IPS-15b (cell line): ENCODE data around the gene HPCAL1.

ENCODE experiments used
- H3K27me3 ChIP-seq: one replicate; pipeline ENCODE4 v1.6.1; 2013; ENCODE audit warnings: low read length; ENCODE audit not compliant: control insufficient read depth, insufficient read depth
- H3K36me3 ChIP-seq: one replicate; pipeline ENCODE4 v1.6.1; 2013; ENCODE audit warnings: low read length; ENCODE audit not compliant: control insufficient read depth, insufficient read depth
- H3K4me1 ChIP-seq: one replicate; pipeline ENCODE4 v1.6.1; 2013; ENCODE audit warnings: mild to moderate bottlenecking, low read length; ENCODE audit not compliant: control insufficient read depth, insufficient read depth
- H3K4me3 ChIP-seq: one replicate; pipeline ENCODE4 v1.5.1; 2013; ENCODE audit warnings: low read depth, low read length
- H3K9ac ChIP-seq: one replicate; pipeline ENCODE4 v1.6.1; 2013; ENCODE audit warnings: low read depth, mild to moderate bottlenecking, low read length
- H3K9me3 ChIP-seq: one replicate; pipeline ENCODE4 v1.6.1; 2013; ENCODE audit warnings: mild to moderate bottlenecking, low read length; ENCODE audit not compliant: control insufficient read depth, insufficient read depth

Gene HPCAL1

DNA sequence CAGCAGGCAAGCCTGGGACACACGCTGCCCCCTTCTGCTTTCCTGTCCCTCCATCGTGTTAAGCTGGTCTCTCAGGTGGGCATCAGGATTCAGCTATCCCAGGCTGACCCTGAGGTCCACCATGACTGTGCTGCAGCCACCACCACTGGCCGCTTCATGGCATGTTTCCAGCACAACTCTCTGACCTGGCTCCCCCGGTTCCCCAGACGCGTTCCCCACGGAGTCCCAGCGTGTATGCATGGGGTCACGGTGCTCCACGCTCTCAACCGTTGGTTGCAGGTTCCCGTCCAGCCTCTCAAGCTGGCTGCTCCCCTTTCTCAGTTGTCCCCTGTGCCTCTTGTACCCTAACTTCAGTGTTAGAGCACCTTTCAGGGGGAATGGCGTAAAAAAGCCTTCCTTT, 20.3 kb downstream of the HPCAL1 start:
- Histone ChIP-seq H3K36me3 (peaks cover 3% of the 10 kb centered on the region), H3K9me3 (no peaks in the 10 kb centered on the region), H3K9ac (no peak overlapping the region), H3K4me3 (no peak overlapping the region), H3K27me3 (no peaks in the 10 kb centered on the region), H3K4me1 (peaks cover 10% of the 10 kb centered on the region)

DNA sequence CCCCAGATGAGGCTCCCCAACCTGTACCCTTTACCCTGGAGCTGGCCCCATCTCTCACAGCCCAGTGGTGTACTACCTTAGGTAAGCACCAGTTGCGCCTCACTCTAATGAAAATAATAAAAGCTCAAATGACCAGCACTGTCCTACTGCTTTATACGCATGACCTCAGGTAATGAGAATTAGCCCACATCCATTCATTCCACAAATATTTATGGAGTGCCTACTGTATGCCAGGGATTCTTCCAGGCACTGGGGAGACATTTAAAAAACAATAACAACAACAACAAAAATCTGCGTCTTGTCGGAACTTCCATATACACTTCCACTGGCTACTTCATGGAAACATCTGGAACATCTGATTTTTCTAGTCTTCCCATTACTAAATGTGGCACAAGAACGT, 20.8 kb downstream of the HPCAL1 start:
- no peak overlapping the region for H3K4me3 ChIP-seq
- H3K9ac ChIP-seq: no peak overlapping the region
- peaks cover 3% of the 10 kb centered on the region for H3K36me3 ChIP-seq
- peaks cover 10% of the 10 kb centered on the region for H3K4me1 ChIP-seq
- no peaks in the 10 kb centered on the region for H3K9me3 ChIP-seq
- H3K27me3 ChIP-seq: no peaks in the 10 kb centered on the region

DNA sequence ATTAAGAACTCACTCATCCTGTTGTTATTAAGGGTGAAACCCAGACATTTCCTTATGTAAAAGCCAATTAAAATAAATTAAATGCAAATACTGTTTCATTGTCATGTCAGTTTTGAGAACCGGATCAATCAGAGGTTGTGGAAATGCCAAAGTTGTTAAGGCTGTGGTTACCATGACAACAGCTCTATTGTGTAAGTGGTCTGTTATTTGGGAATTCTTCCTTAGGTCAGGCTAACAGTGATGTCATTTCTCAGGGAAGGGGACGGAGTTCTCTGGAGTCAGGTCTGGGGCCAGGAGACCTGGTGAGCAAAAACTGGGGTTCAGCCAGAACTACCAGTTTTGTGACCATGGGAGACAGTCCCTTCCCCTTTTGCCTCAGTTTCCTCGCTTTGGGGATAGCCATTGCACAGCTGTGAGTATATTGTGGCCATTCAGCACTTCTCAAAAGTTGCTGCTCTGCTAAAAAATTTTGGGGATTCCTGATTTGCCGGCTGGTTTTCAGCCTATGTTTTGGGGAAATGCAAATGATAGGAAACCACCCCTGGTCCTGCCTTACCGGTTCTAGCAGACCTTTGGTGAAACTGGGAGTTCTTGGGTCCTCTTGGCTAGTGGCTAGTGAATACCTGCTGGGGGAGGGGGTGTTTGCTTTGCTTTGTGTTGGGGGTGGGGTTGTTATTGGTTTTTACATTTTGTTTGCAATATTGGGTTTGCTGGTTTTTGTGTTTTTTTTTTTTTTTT, 21.6 kb downstream of the HPCAL1 start:
- Histone ChIP-seq H3K4me3 (no peak overlapping the region), H3K27me3 (no peaks in the 10 kb centered on the region), H3K4me1 (peaks cover 10% of the 10 kb centered on the region), H3K9ac (no peak overlapping the region), H3K36me3 (peaks cover 3% of the 10 kb centered on the region), H3K9me3 (no peaks in the 10 kb centered on the region)

DNA sequence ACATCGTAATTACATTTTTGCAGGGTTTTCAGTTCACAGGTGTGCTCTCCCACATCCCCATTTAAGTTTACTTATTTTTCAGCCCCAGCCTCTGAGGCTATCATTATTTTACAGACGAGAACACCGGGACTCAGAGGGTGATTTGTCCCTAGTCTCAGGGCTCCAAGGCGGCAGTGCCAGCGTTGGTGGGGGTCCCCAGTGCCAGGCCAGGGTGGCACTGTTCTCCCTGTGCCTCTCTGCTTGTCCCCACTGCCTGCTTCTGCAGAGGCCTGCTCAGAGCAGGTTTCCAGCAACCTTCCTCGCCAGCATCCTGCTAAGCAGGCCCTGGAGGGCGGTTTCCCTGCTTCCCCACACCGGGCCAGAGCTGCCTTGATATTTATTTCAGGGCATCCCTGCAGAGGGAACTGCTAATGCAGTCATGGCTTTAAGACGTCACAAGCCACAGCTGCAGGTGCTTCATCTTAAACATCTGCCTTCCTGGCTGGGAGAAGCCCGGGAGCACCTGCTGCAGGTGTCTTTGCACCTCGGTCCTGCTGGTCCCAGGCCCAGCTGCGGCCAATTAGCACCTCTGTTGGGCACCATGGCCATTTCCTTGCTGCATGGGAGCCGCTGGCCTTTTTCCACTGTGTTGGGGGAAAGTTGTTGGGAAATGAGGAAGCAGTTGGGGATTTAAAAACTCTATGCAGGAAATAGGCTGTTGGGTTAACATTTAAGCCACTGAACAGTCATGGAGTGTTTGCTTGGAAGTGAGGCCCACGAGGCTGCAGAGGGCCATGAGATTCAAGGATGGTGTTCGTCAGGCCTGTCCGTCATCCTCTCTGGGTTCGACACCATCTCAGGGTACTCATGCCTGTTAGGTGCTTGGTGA, 22.8 kb downstream of the HPCAL1 start:
- no peak overlapping the region for H3K4me3 ChIP-seq
- no peaks in the 10 kb centered on the region for H3K27me3 ChIP-seq
- H3K4me1 ChIP-seq: peaks cover 14% of the 10 kb centered on the region
- H3K9me3 ChIP-seq: no peaks in the 10 kb centered on the region
- H3K36me3 ChIP-seq: peaks cover 3% of the 10 kb centered on the region
- no peak overlapping the region for H3K9ac ChIP-seq

DNA sequence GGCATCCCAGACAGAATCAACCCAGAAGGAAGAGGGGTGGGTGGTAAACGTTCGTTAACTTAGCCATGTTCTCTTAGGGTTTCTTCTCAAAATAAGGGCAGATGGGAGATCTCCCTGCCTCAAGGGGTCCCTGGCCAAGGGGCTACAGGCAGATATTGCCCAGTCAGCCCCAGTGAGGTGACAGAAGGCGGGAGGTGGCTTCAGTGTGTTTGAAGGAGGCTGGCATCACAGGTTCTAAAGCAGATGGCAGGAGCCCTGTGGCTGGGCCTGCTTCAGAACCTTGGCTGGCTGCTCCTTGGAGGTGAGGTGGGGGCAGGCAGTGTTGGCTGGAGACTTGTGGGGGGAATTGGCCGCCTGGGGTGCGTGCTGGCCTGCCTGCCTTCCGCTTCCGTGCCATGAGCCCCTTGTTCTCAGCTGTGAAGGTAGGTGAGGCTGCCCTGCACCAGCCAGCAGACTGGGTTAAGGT, 23.5 kb downstream of the HPCAL1 start:
- Histone ChIP-seq H3K4me1 (peaks cover 15% of the 10 kb centered on the region), H3K27me3 (no peaks in the 10 kb centered on the region), H3K36me3 (peaks cover 3% of the 10 kb centered on the region), H3K9ac (no peak overlapping the region), H3K9me3 (no peaks in the 10 kb centered on the region), H3K4me3 (no peak overlapping the region)

DNA sequence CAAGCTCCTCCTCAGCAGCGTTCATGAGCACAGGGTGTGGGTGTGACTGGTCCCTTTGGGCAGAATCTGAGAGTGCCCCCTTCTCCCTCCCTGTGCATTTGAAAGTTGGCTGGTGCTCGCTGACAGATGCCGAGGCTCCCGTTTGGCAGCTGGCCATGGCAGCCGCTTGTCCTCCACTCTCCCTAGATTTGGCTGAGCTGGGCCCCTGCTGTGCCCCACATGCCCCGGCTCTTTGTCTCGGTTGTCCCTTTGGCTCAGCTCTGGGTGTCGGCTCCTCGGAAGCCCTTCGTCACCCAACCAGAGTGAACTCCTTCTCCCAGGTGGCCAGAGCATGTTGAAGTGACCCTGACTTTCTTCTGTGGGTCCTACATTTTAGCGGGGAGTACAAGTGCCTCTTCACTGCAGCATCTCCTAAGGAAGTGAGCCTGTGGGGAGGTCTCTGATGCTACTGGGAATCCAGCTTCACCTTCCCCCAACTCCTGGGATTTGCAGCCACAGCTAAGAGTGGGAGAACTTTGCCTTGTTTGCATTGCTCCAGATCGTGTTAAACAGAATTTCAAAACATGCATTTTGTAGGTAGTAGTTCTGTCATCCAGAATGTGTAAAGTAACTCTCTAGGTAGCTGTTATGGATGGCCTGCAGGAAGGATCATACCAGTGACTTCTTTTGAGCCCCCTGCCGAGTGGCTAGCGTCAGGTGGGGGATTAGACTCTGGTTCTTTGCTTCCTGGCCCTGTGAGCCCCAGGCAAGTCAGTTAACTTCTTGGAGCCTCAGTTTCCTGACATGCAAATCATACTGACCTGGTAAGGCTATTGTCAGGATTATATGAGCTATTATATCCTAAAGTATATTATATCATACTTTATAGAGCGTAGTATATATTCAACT, 24.2 kb downstream of the HPCAL1 start:
- Histone ChIP-seq H3K9ac (no peak overlapping the region), H3K4me3 (no peak overlapping the region), H3K4me1 (peaks cover 17% of the 10 kb centered on the region)

DNA sequence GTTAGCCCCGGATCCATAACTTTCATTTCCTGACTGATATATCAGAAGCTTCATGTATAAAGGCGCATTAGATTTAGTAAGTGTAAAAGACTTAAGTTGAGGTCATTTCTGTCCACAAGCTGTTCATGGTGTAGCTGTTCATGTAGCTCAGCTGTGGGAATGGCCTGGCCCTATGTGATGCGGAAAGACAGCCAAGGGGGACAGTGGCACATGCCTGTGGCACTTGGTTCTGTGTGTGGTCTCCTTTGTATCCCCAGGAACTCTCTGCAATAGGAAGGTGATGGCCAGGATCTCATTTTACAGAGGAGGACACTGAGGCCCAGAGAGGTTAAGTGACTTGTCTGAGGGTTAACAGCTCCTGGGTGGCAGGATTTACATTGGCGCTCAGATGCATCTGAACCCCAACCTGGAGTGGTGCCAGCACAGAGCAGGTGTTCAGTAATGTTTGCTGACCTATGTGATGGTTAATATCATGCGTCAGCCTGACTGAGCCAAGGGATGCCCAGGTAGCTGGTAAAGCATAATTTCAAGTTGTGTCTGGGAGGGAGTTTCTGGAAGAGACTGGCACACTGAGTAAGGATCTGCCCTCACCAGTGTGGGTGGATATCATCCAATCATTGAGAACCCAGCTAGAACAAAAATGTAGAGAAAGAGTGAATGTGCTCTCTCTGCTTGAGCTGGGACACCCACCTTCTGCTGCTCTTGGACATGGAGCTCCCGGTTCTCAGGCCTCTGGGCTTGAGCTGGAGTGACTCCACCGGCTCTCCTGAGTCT, 25.4 kb downstream of the HPCAL1 start:
- Histone ChIP-seq H3K27me3 (no peaks in the 10 kb centered on the region), H3K9ac (no peak overlapping the region), H3K4me3 (no peak overlapping the region), H3K36me3 (peaks cover 3% of the 10 kb centered on the region), H3K9me3 (no peaks in the 10 kb centered on the region), H3K4me1 (peaks cover 22% of the 10 kb centered on the region)

More for the DNA sequence above, 24.2 kb downstream of the HPCAL1 start:
- no peaks in the 10 kb centered on the region for H3K9me3 ChIP-seq
- H3K27me3 ChIP-seq: no peaks in the 10 kb centered on the region
- H3K36me3 ChIP-seq: peaks cover 3% of the 10 kb centered on the region

DNA sequence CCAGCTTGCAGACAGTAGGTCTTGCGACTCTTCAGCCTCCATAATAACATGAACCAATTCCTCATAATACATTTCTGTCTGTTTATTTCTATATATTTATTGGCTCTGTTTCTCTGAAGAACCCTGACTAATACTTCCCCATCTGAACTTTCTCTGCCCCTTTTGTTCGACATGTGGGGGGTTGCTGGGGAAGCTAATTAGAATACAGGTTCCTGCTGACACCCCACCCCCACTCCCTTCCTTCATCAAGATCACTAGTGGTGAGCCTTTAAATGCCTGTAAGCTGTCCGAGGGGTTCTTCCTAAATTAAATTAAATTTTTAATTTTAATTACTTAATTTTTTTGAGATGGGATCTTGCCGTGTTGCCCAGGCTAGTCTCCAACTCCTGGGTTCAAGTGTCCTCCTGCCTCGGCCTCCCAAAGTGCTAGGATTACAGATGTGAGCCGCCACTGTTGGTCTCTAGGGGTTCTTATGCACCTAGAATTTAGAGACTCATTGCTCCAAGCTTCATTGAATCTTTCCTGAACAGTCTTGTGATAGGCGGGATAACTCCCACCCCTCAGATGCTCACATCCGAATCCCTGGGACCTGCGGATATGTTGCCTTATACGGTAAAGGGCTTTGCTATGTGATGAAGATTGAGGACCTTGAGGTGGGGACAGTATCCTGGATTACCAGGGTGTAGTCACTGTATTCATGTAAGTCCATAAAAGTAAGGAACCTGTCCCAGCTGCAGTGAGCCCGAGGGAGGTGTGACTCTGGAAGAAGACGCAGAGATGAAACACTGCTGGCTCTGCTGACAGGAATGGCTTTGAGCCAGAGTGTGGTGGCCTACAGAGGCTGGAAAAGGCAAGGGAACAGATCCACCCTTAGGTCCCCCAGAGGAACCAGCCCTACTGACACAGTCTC, 26.2 kb downstream of the HPCAL1 start:
- no peaks in the 10 kb centered on the region for H3K9me3 ChIP-seq
- H3K4me1 ChIP-seq: peaks cover 25% of the 10 kb centered on the region
- H3K27me3 ChIP-seq: no peaks in the 10 kb centered on the region
- H3K9ac ChIP-seq: no peak overlapping the region
- no peaks in the 10 kb centered on the region for H3K36me3 ChIP-seq
- no peak overlapping the region for H3K4me3 ChIP-seq

DNA sequence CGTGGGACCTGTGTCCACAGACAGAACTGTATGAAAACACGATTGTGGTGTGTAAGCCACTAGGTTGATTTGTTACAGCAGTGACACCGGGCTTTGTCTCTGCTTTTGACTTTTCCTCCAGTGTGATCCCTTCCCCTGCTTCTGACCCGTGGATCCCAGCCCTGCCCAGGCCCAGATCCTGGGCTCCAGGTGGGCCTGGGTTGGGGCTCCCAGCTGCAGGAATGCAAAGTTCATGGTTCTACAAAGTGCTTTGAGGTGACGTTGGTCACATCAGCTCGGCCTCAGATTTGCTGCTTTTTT, 26.8 kb downstream of the HPCAL1 start:
- no peak overlapping the region for H3K9ac ChIP-seq

DNA sequence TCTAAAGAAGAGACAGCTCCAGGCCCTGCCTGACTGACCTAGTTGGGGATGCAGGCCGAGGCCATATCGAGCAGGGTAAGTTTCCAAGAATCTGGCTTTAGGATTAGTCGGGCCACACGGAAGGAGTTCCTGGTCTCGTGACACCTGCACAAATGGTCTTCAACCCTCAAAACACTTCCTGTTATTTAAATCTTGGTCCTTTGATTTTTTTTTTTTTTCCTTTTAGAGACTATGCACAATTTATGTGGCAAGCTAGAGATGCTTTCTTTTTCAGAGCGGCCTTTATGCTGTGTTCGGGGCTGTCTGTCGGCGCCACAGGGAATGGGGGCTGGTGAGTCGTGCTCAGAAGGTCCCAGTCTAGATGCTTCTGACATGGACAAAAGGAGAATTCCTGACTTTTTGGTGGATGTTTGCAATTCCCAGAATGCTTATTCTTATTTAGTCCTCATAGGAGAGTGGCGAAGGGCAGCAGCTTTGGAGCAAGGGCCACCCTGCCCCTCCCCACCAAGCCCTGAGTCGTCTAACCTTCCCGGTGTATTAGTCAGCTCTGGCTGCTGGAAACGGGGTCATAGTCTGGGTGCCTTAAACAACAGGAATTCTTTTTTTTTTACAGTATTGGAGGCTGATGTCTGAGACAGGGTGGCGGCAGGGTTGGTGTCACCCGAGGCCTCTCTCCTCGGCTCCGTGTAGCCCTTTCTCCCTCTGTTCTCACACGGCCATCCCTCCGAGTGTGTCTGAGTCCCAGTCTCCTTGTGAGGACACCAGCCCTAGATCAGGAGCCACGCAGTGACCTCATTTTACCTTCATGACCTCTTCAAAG, 27.4 kb downstream of the HPCAL1 start:
- H3K27me3 ChIP-seq: no peaks in the 10 kb centered on the region
- no peaks in the 10 kb centered on the region for H3K9me3 ChIP-seq
- no peaks in the 10 kb centered on the region for H3K36me3 ChIP-seq
- H3K4me3 ChIP-seq: no peak overlapping the region
- H3K4me1 ChIP-seq: peaks cover 21% of the 10 kb centered on the region
- H3K9ac ChIP-seq: no peak overlapping the region

More for the DNA sequence above, 26.8 kb downstream of the HPCAL1 start:
- H3K4me1 ChIP-seq: peaks cover 21% of the 10 kb centered on the region
- H3K4me3 ChIP-seq: no peak overlapping the region
- H3K9me3 ChIP-seq: no peaks in the 10 kb centered on the region
- no peaks in the 10 kb centered on the region for H3K27me3 ChIP-seq
- no peaks in the 10 kb centered on the region for H3K36me3 ChIP-seq
